Stromal cell of bone marrow (primary cell): ENCODE results near the gene TEX52.
A peak's percentile ranks its signal among the peaks of the same experiment; 100 is the strongest.

Experiments used
- DNase-seq: peaks from one replicate; pipeline ENCODE4 v3.0.0-alpha.2; 2012; ENCODE audit warnings: low read depth

Gene TEX52

GRCh38 chr12:2829275-2829674 lies 27.6 kb downstream of the TEX52 start:
- DNase-seq, result no peak

DNA sequence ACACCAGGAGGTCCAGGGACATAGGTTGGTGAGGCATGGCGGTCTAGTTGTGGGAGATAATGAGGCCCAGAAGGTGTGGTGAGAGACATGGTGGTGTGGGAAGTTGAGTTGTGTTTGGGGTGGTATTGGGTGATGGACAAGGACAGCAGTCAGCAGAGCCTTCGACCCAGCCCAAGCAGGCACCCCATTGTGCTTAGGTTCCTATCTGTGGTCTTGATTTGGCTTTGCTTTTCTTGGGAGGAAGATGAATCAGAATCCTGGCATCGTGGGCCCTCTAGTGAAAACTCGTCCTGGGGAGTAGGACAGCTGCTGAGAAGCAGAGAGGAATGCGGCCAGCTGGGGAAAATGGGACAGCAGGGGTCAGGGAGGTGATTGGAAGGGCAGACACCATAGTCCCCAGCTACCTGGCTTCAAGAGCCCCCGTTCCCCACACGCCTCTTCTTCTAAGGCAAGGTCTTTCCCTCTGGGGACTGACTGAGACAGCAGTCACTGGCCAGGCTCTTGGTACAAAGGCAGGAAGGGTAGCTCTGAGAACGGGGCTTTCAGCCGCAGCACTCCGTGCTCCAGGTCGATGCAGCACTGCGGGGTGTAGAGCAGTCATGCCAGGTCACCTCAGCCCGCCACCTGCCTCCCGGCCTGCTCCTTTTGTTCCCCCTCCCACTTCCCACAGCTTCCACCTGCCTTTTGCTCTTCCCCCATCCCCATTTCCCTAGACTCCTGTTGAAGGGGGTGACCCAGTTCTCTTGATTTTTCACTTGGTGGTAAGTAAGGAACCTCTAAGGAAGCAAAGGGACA lies 29.9 kb downstream of the TEX52 start:
- DNase-seq, result no peak

- no peak for DNase-seq
These were observed 30.8 kb downstream of the TEX52 start for GRCh38 chr12:2826036-2826435.

DNA sequence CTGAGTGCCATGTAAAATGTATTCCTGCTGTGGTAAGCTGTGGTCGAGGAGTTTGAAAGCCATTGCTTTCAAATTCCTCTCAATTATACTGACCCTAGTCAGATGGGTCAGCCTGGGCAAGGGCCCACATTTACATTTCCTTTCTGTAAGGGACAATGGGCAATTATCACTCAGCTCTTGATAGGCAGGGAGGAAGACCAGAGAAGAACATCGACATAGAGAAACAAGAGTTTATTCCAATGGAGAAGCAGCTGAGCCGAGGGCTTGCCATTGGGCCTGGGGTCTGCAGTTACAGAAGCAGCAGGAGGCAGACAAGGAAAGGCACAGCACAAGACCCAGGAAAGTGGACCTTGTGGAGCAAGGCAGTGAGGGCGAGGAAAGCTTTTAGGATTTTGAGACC lies 31.7 kb downstream of the TEX52 start:
- no peak for DNase-seq

GRCh38 chr12:2824541-2824940 lies 32.3 kb downstream of the TEX52 start:
- DNase-seq, result no peak

GRCh38 chr12:2823483-2823882 lies 33.4 kb downstream of the TEX52 start:
- DNase-seq, result no peak

DNA sequence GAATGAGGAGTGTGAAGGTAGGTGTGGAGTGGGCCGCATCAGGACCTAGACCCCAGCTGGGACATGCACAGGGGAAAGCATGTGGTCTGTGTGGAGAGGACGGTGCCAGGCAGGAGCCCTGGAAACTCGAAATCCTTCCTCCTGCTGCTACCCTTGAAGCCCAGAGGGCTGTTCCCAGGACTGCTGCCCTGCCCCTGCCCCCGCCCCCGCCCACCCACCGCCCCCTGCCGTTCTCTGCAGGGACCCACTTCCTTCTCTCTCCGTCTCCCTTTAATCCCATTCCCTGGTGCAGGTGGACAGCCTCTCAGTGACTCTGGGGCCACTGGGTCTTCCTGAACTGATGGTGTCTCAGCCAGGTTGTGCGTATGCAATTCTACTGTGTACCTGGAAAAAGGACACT lies 36.4 kb downstream of the TEX52 start:
- no peak for DNase-seq

DNA sequence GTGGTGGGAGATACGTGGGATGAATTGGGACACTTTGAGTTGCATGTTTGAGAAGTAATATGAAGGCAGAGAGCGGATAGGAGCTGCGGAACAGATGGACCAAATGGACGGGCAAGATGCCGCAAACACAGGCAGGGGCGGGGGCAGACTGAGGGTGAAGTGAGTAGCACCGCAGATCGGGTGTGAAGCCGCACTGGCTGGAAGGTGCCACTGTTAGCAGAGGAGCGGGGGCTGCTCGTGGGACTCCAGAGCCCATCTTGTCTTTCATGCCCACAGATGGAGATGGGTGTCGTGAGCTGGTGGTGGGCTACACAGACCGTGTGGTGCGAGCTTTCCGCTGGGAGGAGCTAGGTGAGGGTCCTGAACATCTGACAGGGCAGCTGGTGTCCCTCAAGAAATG lies 37.0 kb downstream of the TEX52 start:
- no peak for DNase-seq

GRCh38 chr12:2813214-2814185 lies 43.3 kb downstream of the TEX52 start:
- peak; percentile 61 for DNase-seq

GRCh38 chr12:2812290-2813213 lies 44.3 kb downstream of the TEX52 start, which contains the start of gene ITFG2:
ITFG2 (plus strand) TSS chr12:2812668; CDS start chr12:2812761, 93 bp downstream.
- DNase-seq, result peak; percentile 99

DNA sequence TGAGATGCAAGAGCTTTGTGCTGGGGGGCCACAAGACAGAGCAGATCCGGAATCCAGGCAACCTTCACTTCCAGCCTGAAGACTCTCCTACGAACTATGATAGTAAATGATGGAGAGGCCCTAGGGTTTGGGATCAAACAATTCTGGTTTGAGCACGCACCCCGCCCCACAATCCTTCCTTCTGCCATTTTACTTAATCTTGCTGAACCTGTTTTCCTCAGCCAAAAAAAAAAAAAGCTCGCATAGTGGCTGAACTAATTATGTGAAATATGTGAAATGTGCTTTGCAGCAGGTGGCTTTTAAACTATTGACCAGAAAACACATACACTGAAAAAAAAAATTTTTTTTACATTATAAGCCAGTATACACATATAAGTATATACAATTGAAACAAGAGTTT lies 45.0 kb downstream of the TEX52 start:
- DNase-seq, result no peak

DNA sequence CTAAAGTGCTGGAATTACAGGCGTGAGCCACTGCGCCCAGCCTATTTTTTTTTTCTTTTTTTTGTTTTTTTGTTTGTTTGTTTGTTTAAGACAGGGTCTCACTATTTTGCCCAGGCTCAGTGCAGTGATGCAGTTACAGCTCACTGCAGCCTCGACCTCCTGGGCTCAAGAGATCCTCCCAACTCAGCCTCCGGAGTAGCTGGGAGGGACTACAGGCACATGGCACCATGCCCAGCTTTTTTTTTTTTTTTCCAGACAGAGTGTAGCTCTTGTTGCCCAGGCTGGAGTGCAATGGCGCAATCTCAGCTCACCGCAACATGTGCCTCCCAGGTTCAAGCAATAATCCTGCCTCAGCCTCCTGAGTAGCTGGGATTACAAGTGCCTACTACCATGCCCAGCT lies 50.1 kb downstream of the TEX52 start:
- no peak for DNase-seq

DNA sequence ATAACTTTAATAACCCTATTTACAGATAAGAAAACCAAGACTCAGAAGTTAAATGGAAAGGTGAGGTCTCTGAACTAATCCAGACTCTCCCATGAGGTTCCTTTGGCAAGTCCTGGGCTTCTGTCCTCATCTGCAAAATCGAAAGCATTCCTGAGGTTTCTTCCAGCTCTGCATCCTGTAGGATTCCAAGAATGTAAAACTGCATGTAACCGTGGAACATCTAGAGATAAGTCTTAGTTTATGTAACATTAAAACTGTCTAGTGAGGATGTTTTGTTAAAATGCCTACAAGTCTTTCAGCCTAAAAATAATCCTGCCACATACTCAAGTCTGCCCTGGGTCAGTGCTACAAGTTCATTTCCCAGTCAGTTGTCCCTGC lies 51.7 kb downstream of the TEX52 start:
- no peak for DNase-seq

- peak; percentile 66 for DNase-seq
These were observed 52.3 kb downstream of the TEX52 start for GRCh38 chr12:2804393-2805142.

GRCh38 chr12:2803635-2804392 lies 53.0 kb downstream of the TEX52 start:
- DNase-seq, result no peak

GRCh38 chr12:2801044-2801783 lies 55.6 kb downstream of the TEX52 start:
- no peak for DNase-seq

- DNase-seq, result no peak
These were observed 56.7 kb downstream of the TEX52 start for GRCh38 chr12:2800046-2800570.
